KMS-11 (cell line): ENCODE results near the gene TMEM174.

Experiments
- H2AFZ ChIP-seq: fragments of 200-600 bp; sonication (generic); 2 replicates; pipeline ENCODE4 v1.6.1; 2016; ENCODE audit warnings: antibody characterized with exemption, mixed run types, low read depth
- H3K27ac ChIP-seq: fragments of 200-600 bp; sonication (generic); 2 replicates; pipeline ENCODE4 v1.6.1; 2016; ENCODE audit warnings: mild to moderate bottlenecking, mixed run types
- H3K27me3 ChIP-seq: fragments of 200-600 bp; sonication (generic); 2 replicates; pipeline ENCODE4 v1.6.1; 2017; ENCODE audit warnings: mild to moderate bottlenecking, low read depth, mixed run types, moderate library complexity; ENCODE audit not compliant: insufficient read depth
- H3K36me3 ChIP-seq: fragments of 200-600 bp; sonication (generic); 2 replicates; pipeline ENCODE4 v1.6.1; 2017; ENCODE audit warnings: mild to moderate bottlenecking, mixed run types; ENCODE audit not compliant: insufficient read depth
- H3K4me1 ChIP-seq: fragments of 200-600 bp; sonication (generic); 2 replicates; pipeline ENCODE4 v1.6.1; 2016; ENCODE audit warnings: mild to moderate bottlenecking, low read depth, mixed run types; ENCODE audit not compliant: poor library complexity, severe bottlenecking
- H3K4me2 ChIP-seq: fragments of 200-600 bp; sonication (generic); 2 replicates; pipeline ENCODE4 v1.7.0; 2016; ENCODE audit warnings: mild to moderate bottlenecking, mixed run types
- H3K4me3 ChIP-seq: fragments of 200-600 bp; sonication (generic); IDR thresholded peaks from 2 replicates; pipeline ENCODE4 v1.6.1; 2017; ENCODE audit warnings: low read depth, low read length, mixed read lengths; ENCODE audit not compliant: insufficient read depth
- H3K79me2 ChIP-seq: fragments of 200-600 bp; sonication (generic); 2 replicates; pipeline ENCODE4 v1.6.1; 2016; ENCODE audit warnings: low read depth, mixed run types; ENCODE audit not compliant: insufficient read depth
- H3K9ac ChIP-seq: fragments of 200-600 bp; sonication (generic); 2 replicates; pipeline ENCODE4 v1.6.1; 2016; ENCODE audit warnings: mild to moderate bottlenecking, mixed run types
- H4K20me1 ChIP-seq: fragments of 200-600 bp; sonication (generic); 2 replicates; pipeline ENCODE4 v1.6.1; 2016; ENCODE audit warnings: mild to moderate bottlenecking, mixed run types; ENCODE audit not compliant: insufficient read depth
- TF ChIP-seq, protein P1 (sequence below): fragments of 200-600 bp; sonication (generic); conservative IDR thresholded peaks from 2 replicates; pipeline ENCODE4 v1.6.1; 2017; ENCODE audit warnings: low read depth, mild to moderate bottlenecking, antibody characterized with exemption, low read length, moderate library complexity, mixed read lengths

TMEM174 gene

DNA sequence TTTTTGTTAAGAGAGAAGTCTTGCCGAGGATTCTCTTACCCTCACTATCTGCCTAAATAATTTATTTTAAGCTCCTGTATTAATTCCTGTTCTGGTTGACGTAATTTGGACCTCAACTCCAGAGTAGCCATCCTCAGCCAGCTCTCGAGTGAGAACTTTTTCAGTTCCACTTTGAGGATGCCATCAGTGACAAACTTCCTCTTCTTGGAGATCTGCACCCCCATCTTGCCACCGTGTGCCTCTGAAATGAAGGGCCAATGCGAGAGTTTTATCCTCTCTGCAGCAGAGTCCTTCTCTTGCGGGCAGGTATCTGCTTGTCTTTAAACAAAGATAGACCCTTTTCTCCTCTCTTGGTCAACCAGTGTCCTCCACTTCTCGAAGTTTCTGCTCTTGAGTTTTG, 19.5 kb upstream of the TMEM174 start:
- Histone ChIP-seq H4K20me1 (no peaks in the 10 kb centered on the region), H3K4me2 (no peak overlapping the region), H3K27me3 (peaks cover 50% of the 10 kb centered on the region)

DNA sequence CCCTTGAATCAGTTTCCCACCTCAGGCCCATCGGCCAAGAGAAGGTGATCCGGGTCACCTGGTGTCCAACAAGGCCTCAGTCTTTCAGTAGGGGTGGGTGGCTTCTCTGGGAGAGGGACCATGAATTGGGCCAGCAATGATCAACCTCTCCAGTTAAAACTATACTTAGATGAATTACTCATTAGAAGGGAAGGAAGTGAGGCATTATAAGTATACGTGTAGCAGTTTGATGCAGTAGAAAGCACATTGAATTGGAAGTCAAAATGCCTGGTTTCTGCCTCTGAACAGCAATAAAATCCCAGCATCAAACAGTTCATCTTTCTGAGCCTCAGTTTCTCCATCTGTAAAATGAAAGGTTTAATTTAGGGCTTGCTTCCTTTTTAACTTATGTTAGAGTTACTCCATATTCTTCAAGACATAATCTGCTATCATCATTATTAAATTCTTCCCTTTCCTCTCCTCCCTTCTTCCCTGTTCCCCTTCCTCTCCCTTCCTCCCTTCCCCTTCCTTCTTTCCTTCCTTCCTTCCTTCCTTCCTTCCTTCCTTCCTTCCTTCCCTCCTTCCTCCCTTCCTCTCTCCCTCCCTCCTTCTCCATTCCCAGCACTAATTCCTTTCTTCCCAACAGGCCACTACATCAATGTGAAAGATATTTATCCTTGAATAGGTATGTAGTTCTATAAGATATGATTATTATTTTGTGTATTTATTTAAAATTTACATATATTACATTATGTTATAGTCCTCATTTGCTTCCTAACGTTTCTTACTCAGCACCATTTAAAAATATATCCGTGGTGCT, 18.6 kb upstream of the TMEM174 start:
- H3K4me1 ChIP-seq: no peaks in the 10 kb centered on the region
- TF ChIP-seq, protein P1, sequence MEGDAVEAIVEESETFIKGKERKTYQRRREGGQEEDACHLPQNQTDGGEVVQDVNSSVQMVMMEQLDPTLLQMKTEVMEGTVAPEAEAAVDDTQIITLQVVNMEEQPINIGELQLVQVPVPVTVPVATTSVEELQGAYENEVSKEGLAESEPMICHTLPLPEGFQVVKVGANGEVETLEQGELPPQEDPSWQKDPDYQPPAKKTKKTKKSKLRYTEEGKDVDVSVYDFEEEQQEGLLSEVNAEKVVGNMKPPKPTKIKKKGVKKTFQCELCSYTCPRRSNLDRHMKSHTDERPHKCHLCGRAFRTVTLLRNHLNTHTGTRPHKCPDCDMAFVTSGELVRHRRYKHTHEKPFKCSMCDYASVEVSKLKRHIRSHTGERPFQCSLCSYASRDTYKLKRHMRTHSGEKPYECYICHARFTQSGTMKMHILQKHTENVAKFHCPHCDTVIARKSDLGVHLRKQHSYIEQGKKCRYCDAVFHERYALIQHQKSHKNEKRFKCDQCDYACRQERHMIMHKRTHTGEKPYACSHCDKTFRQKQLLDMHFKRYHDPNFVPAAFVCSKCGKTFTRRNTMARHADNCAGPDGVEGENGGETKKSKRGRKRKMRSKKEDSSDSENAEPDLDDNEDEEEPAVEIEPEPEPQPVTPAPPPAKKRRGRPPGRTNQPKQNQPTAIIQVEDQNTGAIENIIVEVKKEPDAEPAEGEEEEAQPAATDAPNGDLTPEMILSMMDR: no peak
- no peak overlapping the region for H3K27ac ChIP-seq
- no peaks in the 10 kb centered on the region for H3K36me3 ChIP-seq
- no peak overlapping the region for H2AFZ ChIP-seq
- H3K4me2 ChIP-seq: no peak overlapping the region
- no peaks in the 10 kb centered on the region for H4K20me1 ChIP-seq
- no peak overlapping the region for H3K9ac ChIP-seq
- no peaks in the 10 kb centered on the region for H3K79me2 ChIP-seq
- H3K4me3 ChIP-seq: no peak overlapping the region
- peaks cover 59% of the 10 kb centered on the region for H3K27me3 ChIP-seq

More for the DNA sequence above, 19.5 kb upstream of the TMEM174 start:
- H3K36me3 ChIP-seq: no peaks in the 10 kb centered on the region
- H3K4me3 ChIP-seq: no peak overlapping the region
- no peak overlapping the region for H3K9ac ChIP-seq
- H3K27ac ChIP-seq: no peak overlapping the region
- H3K79me2 ChIP-seq: no peaks in the 10 kb centered on the region
- TF ChIP-seq, protein P1: no peak
- no peaks in the 10 kb centered on the region for H3K4me1 ChIP-seq
- no peak overlapping the region for H2AFZ ChIP-seq

DNA sequence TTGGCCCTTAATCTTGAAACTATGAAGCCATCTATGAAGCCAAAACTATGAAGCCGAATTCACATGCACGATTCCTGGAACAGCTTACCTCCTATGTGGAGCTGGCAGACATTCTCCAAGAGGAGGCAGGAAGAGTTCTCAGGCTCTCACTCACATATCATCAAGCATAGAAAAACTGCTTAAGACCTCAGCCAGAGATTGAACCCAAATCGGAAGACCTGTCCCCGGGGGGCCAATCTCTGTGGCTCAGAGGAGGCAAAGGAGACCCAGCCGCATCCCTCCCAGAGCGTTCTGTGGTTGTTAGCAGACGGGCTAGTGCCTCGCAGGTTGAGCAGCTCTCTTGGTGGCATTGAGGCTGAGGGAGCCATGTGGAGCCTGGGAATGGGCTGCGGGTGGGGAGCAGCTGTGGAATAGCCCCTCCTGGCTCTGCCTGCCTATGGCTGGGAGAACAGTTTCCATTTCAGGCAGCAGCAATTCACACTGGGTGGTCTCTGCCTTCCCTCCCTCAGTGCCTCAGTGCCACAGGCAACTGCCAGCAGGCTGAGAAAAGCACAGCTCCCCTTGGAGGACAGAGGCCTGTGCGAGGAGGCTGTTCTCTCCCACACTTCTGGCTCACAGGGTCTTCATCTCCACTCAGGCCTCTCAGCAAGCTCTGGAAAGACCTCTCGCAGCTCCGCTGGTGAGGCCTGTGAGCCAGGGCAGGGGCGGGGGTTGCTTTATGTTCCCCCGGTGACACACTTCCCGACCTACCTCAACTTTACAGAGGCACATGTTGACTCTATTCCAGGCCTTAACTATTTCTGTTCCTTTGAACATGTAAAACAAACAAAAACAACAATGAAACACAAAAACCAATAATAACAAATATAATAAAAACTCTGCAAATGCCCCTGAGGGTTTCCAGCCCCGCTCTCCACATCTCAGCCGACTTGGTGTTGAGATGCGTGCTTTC, 17.4 kb upstream of the TMEM174 start:
- Histone ChIP-seq H3K79me2 (no peaks in the 10 kb centered on the region), H3K27ac (no peak overlapping the region), H3K27me3 (peaks cover 64% of the 10 kb centered on the region), H3K4me2 (no peak overlapping the region), H3K4me1 (peaks cover 11% of the 10 kb centered on the region), H3K36me3 (no peaks in the 10 kb centered on the region), H2AFZ (no peak overlapping the region), H3K4me3 (no peak overlapping the region), H3K9ac (no peak overlapping the region), H4K20me1 (no peaks in the 10 kb centered on the region)
- TF ChIP-seq, protein P1: no peak

DNA sequence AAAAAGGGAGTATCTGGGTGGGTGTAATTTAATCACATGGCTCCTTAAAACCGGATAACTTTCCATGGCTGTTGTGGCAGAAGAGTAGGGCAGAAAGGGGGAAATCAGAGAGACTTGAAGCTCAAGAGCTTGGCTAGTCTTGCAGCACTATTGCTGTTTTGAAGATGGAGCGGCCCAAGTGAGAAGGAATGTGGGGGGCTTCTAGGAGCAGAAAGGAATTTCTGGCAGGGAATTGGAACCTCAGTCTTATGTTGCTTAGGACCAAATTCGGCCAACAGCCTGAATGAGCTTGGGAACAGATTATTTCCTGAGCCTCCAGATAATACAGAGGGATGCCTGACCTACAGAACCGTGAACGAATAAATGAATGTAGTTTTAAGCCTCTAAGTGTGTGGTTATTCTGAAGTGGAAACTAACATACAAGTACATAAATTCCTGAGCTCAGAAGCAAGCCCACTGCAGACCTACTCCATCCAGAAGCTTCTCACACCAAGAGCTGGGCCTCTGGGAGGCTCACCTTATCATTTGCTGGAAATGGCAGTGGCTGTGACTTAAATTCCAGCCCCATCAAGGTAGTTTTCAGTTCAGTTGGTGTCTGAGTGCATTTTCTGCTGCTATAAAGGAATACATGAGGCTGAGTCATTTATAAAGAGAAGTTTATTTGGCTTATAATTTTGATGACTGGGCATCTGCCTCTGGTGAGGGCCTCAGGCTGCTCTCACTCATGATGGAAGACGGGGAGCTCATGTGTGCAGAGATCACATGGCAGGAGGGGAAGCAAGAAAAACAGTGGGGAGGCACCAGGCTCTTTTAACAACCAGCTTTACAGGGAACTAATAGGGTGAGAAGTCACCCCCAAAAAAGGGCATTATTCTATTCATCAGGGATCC, 15.3 kb upstream of the TMEM174 start:
- peaks cover 23% of the 10 kb centered on the region for H3K4me1 ChIP-seq
- no peak overlapping the region for H3K4me3 ChIP-seq
- H4K20me1 ChIP-seq: no peaks in the 10 kb centered on the region
- H3K9ac ChIP-seq: no peak overlapping the region
- H3K79me2 ChIP-seq: no peaks in the 10 kb centered on the region
- H3K27ac ChIP-seq: no peak overlapping the region
- H3K36me3 ChIP-seq: no peaks in the 10 kb centered on the region
- H3K27me3 ChIP-seq: peaks cover 83% of the 10 kb centered on the region
- H2AFZ ChIP-seq: no peak overlapping the region
- TF ChIP-seq, protein P1: no peak
- no peak overlapping the region for H3K4me2 ChIP-seq
